ENCODE data around the gene NMNAT3.

The NMNAT3 gene

GRCh38 chr3:139677388-139678155 lies at the start of gene NMNAT3:
NMNAT3 (minus strand) TSS chr3:139677972; CDS start chr3:139627724, 50,248 bp downstream.
- peak; percentile 20 for DNase-seq (ENCODE audit: low read depth)
- no peak for TF ChIP-seq CTCF (IDR thresholded peaks at IDR 0.05; ENCODE audit: low read depth, low read length, missing control alignments)
- in situ Hi-C loops (cut with HindIII; ENCODE audit: low sequenced_read_pairs): no loop called here
- peak within 1 kb of the TSS; percentile 62 for H3K4me3 ChIP-seq (ENCODE audit: low read depth, low read length)

DNA sequence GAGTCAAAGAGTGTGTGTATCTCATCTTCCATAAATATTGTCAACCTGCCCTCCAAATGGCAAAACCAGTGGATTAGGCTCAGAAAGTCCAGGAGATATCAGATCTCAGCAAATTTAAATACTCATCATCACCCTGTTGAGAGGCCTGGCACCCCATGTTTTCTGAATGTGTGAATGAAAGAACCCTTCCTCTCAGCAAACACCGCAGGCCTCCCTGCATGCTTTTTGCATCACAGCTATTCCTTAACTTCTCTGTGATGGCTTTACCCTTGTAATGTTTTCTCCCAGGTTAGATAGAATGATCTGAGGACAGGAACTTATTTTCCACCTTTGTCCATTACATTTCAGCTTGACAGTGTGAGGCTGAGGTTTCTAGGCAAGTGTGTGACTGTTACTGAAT lies 43.6 kb upstream of the NMNAT3 start:
- in situ Hi-C loops (cut with HindIII; ENCODE audit: low sequenced_read_pairs): no loop called here
- no peak for DNase-seq (ENCODE audit: low read depth)
- no peak overlapping the region for H3K4me3 ChIP-seq (ENCODE audit: low read depth, low read length)
- no peak for TF ChIP-seq CTCF (IDR thresholded peaks at IDR 0.05; ENCODE audit: low read depth, low read length, missing control alignments)

DNA sequence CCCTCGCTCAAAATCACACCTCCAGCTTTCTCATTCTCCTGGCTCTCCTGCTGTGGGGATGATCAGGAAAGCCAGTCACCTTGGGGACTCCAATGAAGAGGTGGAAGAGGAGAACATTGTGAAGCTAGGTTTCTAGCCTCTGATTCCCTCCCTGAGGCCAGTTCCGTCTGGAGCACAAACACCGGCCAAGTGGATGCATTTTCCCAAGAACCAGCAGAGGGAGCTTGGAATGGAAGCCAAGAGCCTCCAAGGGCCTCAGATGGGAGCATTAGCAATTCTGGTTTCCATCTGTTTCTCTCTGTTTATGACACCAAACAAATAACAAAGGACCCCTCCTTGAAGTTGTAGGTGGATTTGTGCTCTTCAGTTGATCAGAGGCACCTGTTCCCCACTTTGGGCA lies 40.6 kb upstream of the NMNAT3 start:
- peak; percentile 79 for TF ChIP-seq CTCF (IDR thresholded peaks at IDR 0.05; ENCODE audit: low read depth, low read length, missing control alignments)
- in situ Hi-C loops (cut with HindIII; ENCODE audit: low sequenced_read_pairs): no loop called here
- DNase-seq (ENCODE audit: low read depth): peak; percentile 16
- H3K4me3 ChIP-seq (ENCODE audit: low read depth, low read length): no peak overlapping the region

GRCh38 chr3:139716908-139717485 lies 39.2 kb upstream of the NMNAT3 start:
- in situ Hi-C loops (cut with HindIII; ENCODE audit: low sequenced_read_pairs): no loop called here
- no peak for DNase-seq (ENCODE audit: low read depth)
- no peak for TF ChIP-seq CTCF (IDR thresholded peaks at IDR 0.05; ENCODE audit: low read depth, low read length, missing control alignments)
- no peak overlapping the region for H3K4me3 ChIP-seq (ENCODE audit: low read depth, low read length)

- H3K4me3 ChIP-seq (ENCODE audit: low read depth, low read length): no peak overlapping the region
- no peak for DNase-seq (ENCODE audit: low read depth)
- TF ChIP-seq CTCF (IDR thresholded peaks at IDR 0.05; ENCODE audit: low read depth, low read length, missing control alignments): no peak
- in situ Hi-C loops (cut with HindIII; ENCODE audit: low sequenced_read_pairs): no loop called here
Observed at GRCh38 chr3:139715743-139716360, 38.1 kb upstream of the NMNAT3 start.

GRCh38 chr3:139715166-139715565 lies 37.4 kb upstream of the NMNAT3 start:
- no peak for TF ChIP-seq CTCF (IDR thresholded peaks at IDR 0.05; ENCODE audit: low read depth, low read length, missing control alignments)
- in situ Hi-C loops (cut with HindIII; ENCODE audit: low sequenced_read_pairs): no loop called here
- H3K4me3 ChIP-seq (ENCODE audit: low read depth, low read length): no peak overlapping the region
- DNase-seq (ENCODE audit: low read depth): no peak
